CD4-positive, alpha-beta T cell treated with Interleukin-17A for 4 hours (primary cell): ENCODE results near the gene BUB1.
A peak's percentile ranks its signal among the peaks of the same experiment; 100 is the strongest.
"Not testable (repeated sequence)": the region's sequence is repeated elsewhere in the genome, so short reads cannot be mapped to it uniquely, and the experiment has no call there.

Source experiments
- DNase-seq: peaks from one replicate; pipeline ENCODE4 v3.0.0-alpha.2; 2020; ENCODE audit warnings: mixed read lengths

BUB1 gene

GRCh38 chr2:110653861-110654260 is 24.0 kb downstream of the BUB1 start:
- no peak for DNase-seq

GRCh38 chr2:110650346-110650745 is 27.5 kb downstream of the BUB1 start:
- DNase-seq: no peak

GRCh38 chr2:110647777-110648176 is 30.1 kb downstream of the BUB1 start:
- DNase-seq: no peak

- DNase-seq: no peak
These were observed 32.2 kb downstream of the BUB1 start for GRCh38 chr2:110645616-110646015.

GRCh38 chr2:110644357-110644756 is 33.5 kb downstream of the BUB1 start:
- no peak for DNase-seq

GRCh38 chr2:110642360-110642759 is 35.5 kb downstream of the BUB1 start:
- DNase-seq: no peak

- DNase-seq: no peak
These were observed 37.9 kb downstream of the BUB1 start for GRCh38 chr2:110639972-110640371.

- DNase-seq: no peak
These were observed 38.7 kb downstream of the BUB1 start for GRCh38 chr2:110638952-110639695.

GRCh38 chr2:110638004-110638403 is 39.9 kb downstream of the BUB1 start:
- no peak for DNase-seq

GRCh38 chr2:110637093-110637492 is 40.8 kb downstream of the BUB1 start:
- DNase-seq: no peak

- DNase-seq: not testable (repeated sequence)
These were observed 41.8 kb downstream of the BUB1 start for GRCh38 chr2:110635949-110636628.

GRCh38 chr2:110627348-110627747 is 50.5 kb downstream of the BUB1 start:
- DNase-seq: not testable (repeated sequence)

- not testable (repeated sequence) for DNase-seq
These were observed 58.4 kb downstream of the BUB1 start for GRCh38 chr2:110619326-110619939.

- DNase-seq: not testable (repeated sequence)
These were observed 63.9 kb downstream of the BUB1 start for GRCh38 chr2:110613927-110614326.

- peak; percentile 38 for DNase-seq
These were observed 67.1 kb downstream of the BUB1 start for GRCh38 chr2:110610613-110611250.

- DNase-seq: not testable (repeated sequence)
These were observed 67.8 kb downstream of the BUB1 start for GRCh38 chr2:110609843-110610612.

GRCh38 chr2:110608788-110609502 is 68.9 kb downstream of the BUB1 start:
- DNase-seq: not testable (repeated sequence)

GRCh38 chr2:110605057-110605456 is 72.8 kb downstream of the BUB1 start:
- not testable (repeated sequence) for DNase-seq

GRCh38 chr2:110603917-110604591 is 73.8 kb downstream of the BUB1 start:
- DNase-seq: not testable (repeated sequence)

GRCh38 chr2:110602139-110602538 is 75.7 kb downstream of the BUB1 start:
- DNase-seq: not testable (repeated sequence)

GRCh38 chr2:110591973-110592372 is 85.9 kb downstream of the BUB1 start:
- DNase-seq: not testable (repeated sequence)
